Endothelial cell of umbilical vein (primary cell): ENCODE data around the gene FAM120B. TPM values are rescaled to one million over a fixed set of nuclear protein-coding genes. Genes with fewer than 3 reads are reported as not detected.

Experiments used
- BruUV-seq: library from RNA; stranded (reverse); fragments of 400-500 nt; replicated peaks from 2 replicates; lab custom pipeline; 2021; lab: Mats Ljungman, UMichigan
- CTCF ChIA-PET: fragments of 300-600, 350-600 bp; sonication (Branson Sonifier 250); formaldehyde crosslinking; loops from one replicate; lab custom pipeline; 2021; ENCODE audit warnings: antibody characterized with exemption, inconsistent platforms; lab: Charles Lee
- POLR2A ChIA-PET: fragments of 300-600, 350-600 bp; sonication (Branson Sonifier 250); formaldehyde crosslinking; loops from one replicate; lab custom pipeline; 2021; ENCODE audit warnings: antibody characterized with exemption, inconsistent platforms; lab: Charles Lee
- DNase-seq: peaks from one replicate; pipeline ENCODE4 v3.0.0-alpha.2; 2011; ENCODE audit warnings: low read depth, low spot score
- FAIRE-seq: peaks from 2 replicates; lab custom pipeline; 2011; peaks lifted over from hg19 to GRCh38; lab: Jason Lieb, UNC
- H2AFZ ChIP-seq: 2 replicates; pipeline ENCODE4 v1.6.0; 2012; ENCODE audit warnings: low read depth, low read length, control low read depth, inconsistent platforms
- H3K27ac ChIP-seq: 2 replicates; pipeline ENCODE4 v1.5.1; 2011; ENCODE audit warnings: low read depth, mild to moderate bottlenecking, control low read depth, low read length, moderate library complexity; ENCODE audit not compliant: insufficient read depth
- H3K27me3 ChIP-seq, 2 experiments: 2 replicates each; pipeline versions ENCODE4 v1.6.0 to v1.6.1; 2011; ENCODE audit warnings: low read length in 2 of 2, mixed read lengths in 1 of 2; ENCODE audit not compliant: control insufficient read depth in 2 of 2, insufficient read depth in 2 of 2
- H3K36me3 ChIP-seq, 2 experiments: 2 replicates in 1 of 2; 3 replicates in 1 of 2; pipeline ENCODE4 v1.5.1; 2011; ENCODE audit warnings: low read length in 2 of 2, mild to moderate bottlenecking in 1 of 2, moderate library complexity in 1 of 2; ENCODE audit not compliant: control insufficient read depth in 2 of 2, insufficient read depth in 2 of 2; ENCODE audit errors: extremely low read depth in 1 of 2
- H3K4me1 ChIP-seq: 3 replicates; pipeline ENCODE4 v1.5.1; 2011; ENCODE audit warnings: mild to moderate bottlenecking, low read length; ENCODE audit not compliant: control insufficient read depth, insufficient read depth; ENCODE audit errors: extremely low read depth
- H3K4me2 ChIP-seq: 2 replicates; pipeline ENCODE4 v1.6.1; 2011; ENCODE audit warnings: low read length, control low read depth, mixed read lengths; ENCODE audit not compliant: insufficient read depth
- H3K4me3 ChIP-seq, 3 experiments: fragments of 200-600 bp in 1 of 3; sonication (generic), shearing (Covaris generic) in 1 of 3; replicated peaks in 1 of 3; 2 replicates each; pipeline ENCODE4 v1.5.1; 2011 to 2016; ENCODE audit warnings: control low read depth in 3 of 3, low read length in 3 of 3, mild to moderate bottlenecking in 2 of 3, inconsistent platforms in 1 of 3, low read depth in 1 of 3, moderate library complexity in 1 of 3; ENCODE audit not compliant: insufficient read depth in 1 of 3
- H3K79me2 ChIP-seq: 2 replicates; pipeline ENCODE4 v1.6.0; 2012; ENCODE audit warnings: low read length, inconsistent platforms; ENCODE audit not compliant: control insufficient read depth, insufficient read depth
- H3K9ac ChIP-seq: replicated peaks from 2 replicates; pipeline ENCODE3; 2011; ENCODE audit warnings: low read length, control low read depth; ENCODE audit not compliant: insufficient read depth; ENCODE audit errors: extremely low read depth
- H3K9me1 ChIP-seq: replicated peaks from 3 replicates; pipeline ENCODE4 v1.6.0; 2011; ENCODE audit warnings: mild to moderate bottlenecking, low read length; ENCODE audit not compliant: control insufficient read depth, insufficient read depth; ENCODE audit errors: extremely low read depth
- H3K9me3 ChIP-seq: replicated peaks from 2 replicates; pipeline ENCODE4 v1.5.1; 2012; ENCODE audit warnings: low read length, inconsistent platforms; ENCODE audit not compliant: control insufficient read depth, insufficient read depth
- H4K20me1 ChIP-seq: replicated peaks from 2 replicates; pipeline ENCODE3; 2011; ENCODE audit warnings: mild to moderate bottlenecking, low read length; ENCODE audit not compliant: control insufficient read depth, insufficient read depth; ENCODE audit errors: extremely low read depth
- EZH2 ChIP-seq: IDR thresholded peaks from 2 replicates; pipeline ENCODE4 v1.6.1; 2012; ENCODE audit warnings: borderline replicate concordance, low read depth, mild to moderate bottlenecking, moderate library complexity, low read length, inconsistent platforms; ENCODE audit not compliant: severe bottlenecking
- FOS ChIP-seq: IDR thresholded peaks from 2 replicates; pipeline ENCODE4 v1.6.1; 2011; ENCODE audit warnings: mild to moderate bottlenecking, low read length, moderate library complexity, borderline replicate concordance; ENCODE audit not compliant: insufficient read depth
- GATA2 ChIP-seq: IDR thresholded peaks from 2 replicates; pipeline ENCODE4 v1.7.0; 2011; ENCODE audit warnings: low read depth, mild to moderate bottlenecking, moderate library complexity, mixed read lengths, low read length; ENCODE audit not compliant: insufficient read length, insufficient read depth
- JUN ChIP-seq: IDR thresholded peaks from 2 replicates; pipeline ENCODE4 v1.6.1; 2011; ENCODE audit warnings: borderline replicate concordance, low read depth; ENCODE audit not compliant: insufficient read length, insufficient read depth
- MYC ChIP-seq: IDR thresholded peaks from one replicate; pipeline ENCODE4 v1.6.1; 2011; ENCODE audit warnings: mild to moderate bottlenecking, low read depth, low read length
- POLR2A ChIP-seq: IDR thresholded peaks from 2 replicates; pipeline ENCODE4 v1.6.1; 2012; ENCODE audit warnings: low read depth, mild to moderate bottlenecking, control low read depth, low read length
- POLR2AphosphoS5 ChIP-seq: IDR thresholded peaks from 2 replicates; pipeline ENCODE4 v1.6.1; 2012; ENCODE audit warnings: low read depth, mild to moderate bottlenecking, control low read depth, low read length, moderate library complexity; ENCODE audit not compliant: insufficient read depth
- dilution Hi-C: fragments of 300-500 bp; cut with MboI; formaldehyde crosslinking; loops from one replicate; pipeline ENCODE4 v1.15.0; 2019; ENCODE audit warnings: low sequenced_read_pairs; ENCODE audit not compliant: extremely low pct_ligation_motif_present
- intact Hi-C: fragments of 100-400 bp; cut with micrococcal nuclease; formaldehyde crosslinking; loops from one replicate; pipeline ENCODE4 v1.10.0; 2022
- polyA plus RNA-seq, 4 experiments: library from polyadenylated mRNA; depleted of rRNA in 3 of 4; stranded (reverse) in 3 of 4; unstranded in 1 of 4; fragments of >200 nt; gene quantifications; 2 replicates each; pipeline versions ENCODE4 v1.2.1 to v1.2.3, GENCODE V29; 2011 to 2012; ENCODE audit warnings: missing spikeins in 1 of 4
- total RNA-seq: library from RNA; stranded (reverse); gene quantifications from 2 replicates; pipeline ENCODE4 v1.2.3, GENCODE V29; 2021
- TF ChIP-seq, protein P1 (sequence below), 2 donors: IDR thresholded peaks; 1 replicate in 1 of 2; 2 replicates in 1 of 2; pipeline ENCODE4 v1.5.1; 2011; ENCODE audit warnings: low read length in 2 of 2, mild to moderate bottlenecking in 2 of 2, moderate library complexity in 2 of 2, control low read depth in 1 of 2, inconsistent platforms in 1 of 2, low read depth in 1 of 2; ENCODE audit not compliant: insufficient read depth in 1 of 2; ENCODE audit errors: extremely low read depth in 1 of 2
- TF ChIP-seq, protein P2 (sequence below): IDR thresholded peaks from 2 replicates; pipeline ENCODE4 v1.6.1; 2011; ENCODE audit not compliant: insufficient read depth, insufficient read length

The FAM120B gene
- total and polyA plus RNA-seq, 2 donors (not counting 3 experiments of a cell fraction or from before 2014, with no cell fraction given): 10.8 to 28.2 TPM

DNA sequence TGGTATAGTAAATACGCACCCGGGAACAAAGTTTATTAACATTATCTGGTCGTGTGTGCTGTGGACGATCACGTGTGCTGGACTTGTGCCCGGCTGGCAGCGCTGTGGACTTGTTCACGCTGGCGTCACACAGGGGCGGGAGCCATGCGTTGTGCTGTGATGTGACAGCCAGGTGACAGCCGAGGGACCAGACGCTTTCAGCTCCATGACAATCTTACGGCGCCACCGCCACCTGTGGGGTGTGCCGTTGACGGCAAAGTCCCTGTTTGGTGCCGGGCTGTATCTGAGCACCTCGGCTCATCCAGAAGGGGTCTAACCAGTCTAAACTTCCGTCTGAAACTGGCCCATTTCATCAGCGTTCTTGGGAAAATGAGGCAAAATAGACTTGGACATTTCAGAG is 40.9 kb upstream of the FAM120B start:
- CTCF ChIA-PET: interaction anchor here (1.5 kb wide), 1 partner anchor 13 kb away, joined by 4 read pairs; no protein-coding TSS in a partner anchor
- Histone ChIP-seq H4K20me1 (no peaks in the 10 kb centered on the region), H3K27me3 (no peaks in the 10 kb centered on the region), H3K4me3 (no peak overlapping the region), H2AFZ (no peak overlapping the region), H3K27ac (no peak overlapping the region), H3K79me2 (no peaks in the 10 kb centered on the region), H3K4me2 (no peak overlapping the region), H3K36me3 (no peaks in the 10 kb centered on the region), H3K9ac (no peak overlapping the region), H3K9me3 (no peaks in the 10 kb centered on the region), H3K9me1 (no peaks in the 10 kb centered on the region), H3K4me1 (no peaks in the 10 kb centered on the region)
- FAIRE-seq (no peak), DNase-seq (no peak)
- BruUV-seq: no TSS peak
- TF ChIP-seq MYC: no peak
- dilution Hi-C loops: no loop called here
- POLR2A ChIA-PET: no interaction called here
- intact Hi-C loops: no loop called here

DNA sequence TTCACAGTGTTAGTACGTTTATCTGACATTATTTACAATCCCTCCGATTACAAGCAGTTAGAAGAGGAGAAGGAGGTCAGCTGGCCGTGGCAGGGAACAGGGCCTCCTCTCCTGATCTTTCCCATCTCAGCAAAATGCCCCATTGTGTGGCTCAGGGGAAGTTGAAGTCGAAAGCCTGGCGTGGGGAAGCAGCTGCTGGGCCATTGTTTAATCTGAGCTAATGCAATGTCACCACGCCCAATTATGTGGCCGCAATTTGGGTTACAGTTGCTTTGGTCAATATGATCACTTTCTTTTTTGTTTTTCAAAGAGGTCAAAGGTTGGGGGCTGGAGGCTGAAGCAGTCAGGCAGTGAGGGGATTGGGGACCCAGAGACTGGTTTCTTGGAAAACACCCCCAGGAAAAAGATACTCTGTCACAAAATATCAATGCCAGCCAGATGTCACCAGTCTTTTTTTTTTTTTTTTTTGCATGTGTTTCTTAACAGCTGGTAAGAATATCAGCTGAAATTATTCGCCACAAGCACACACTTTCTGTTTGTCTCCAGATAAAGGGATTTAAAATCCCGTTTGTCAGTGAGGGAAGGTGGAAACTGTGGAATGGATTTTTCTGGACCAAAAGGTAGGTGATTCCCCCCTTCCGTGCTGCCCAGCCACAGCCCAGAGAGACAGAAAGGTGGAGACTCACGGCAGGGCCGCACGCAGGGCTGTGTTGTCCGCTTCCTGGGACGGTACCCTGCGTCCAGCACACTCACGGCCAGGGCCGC is 40.3 kb upstream of the FAM120B start:
- BruUV-seq: no TSS peak
- H3K79me2 ChIP-seq: no peaks in the 10 kb centered on the region
- H3K9ac ChIP-seq: no peak overlapping the region
- FAIRE-seq (no peak), DNase-seq (no peak)
- H2AFZ ChIP-seq: no peak overlapping the region
- H3K27ac ChIP-seq: no peak overlapping the region
- CTCF ChIA-PET: no interaction called here
- TF ChIP-seq POLR2A (no peak), MYC (no peak), GATA2 (no peak), POLR2AphosphoS5 (no peak), JUN (no peak), FOS (no peak), EZH2 (no peak)
- TF ChIP-seq, protein P1, sequence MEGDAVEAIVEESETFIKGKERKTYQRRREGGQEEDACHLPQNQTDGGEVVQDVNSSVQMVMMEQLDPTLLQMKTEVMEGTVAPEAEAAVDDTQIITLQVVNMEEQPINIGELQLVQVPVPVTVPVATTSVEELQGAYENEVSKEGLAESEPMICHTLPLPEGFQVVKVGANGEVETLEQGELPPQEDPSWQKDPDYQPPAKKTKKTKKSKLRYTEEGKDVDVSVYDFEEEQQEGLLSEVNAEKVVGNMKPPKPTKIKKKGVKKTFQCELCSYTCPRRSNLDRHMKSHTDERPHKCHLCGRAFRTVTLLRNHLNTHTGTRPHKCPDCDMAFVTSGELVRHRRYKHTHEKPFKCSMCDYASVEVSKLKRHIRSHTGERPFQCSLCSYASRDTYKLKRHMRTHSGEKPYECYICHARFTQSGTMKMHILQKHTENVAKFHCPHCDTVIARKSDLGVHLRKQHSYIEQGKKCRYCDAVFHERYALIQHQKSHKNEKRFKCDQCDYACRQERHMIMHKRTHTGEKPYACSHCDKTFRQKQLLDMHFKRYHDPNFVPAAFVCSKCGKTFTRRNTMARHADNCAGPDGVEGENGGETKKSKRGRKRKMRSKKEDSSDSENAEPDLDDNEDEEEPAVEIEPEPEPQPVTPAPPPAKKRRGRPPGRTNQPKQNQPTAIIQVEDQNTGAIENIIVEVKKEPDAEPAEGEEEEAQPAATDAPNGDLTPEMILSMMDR (IDR thresholded peaks at IDR 0.05; ENCODE audit: extremely low read depth in 1 of 2, insufficient read depth in 1 of 2, low read depth in 1 of 2, low read length in 2 of 2): no peak
- TF ChIP-seq, protein P2, sequence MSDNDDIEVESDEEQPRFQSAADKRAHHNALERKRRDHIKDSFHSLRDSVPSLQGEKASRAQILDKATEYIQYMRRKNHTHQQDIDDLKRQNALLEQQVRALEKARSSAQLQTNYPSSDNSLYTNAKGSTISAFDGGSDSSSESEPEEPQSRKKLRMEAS: no peak
- no peaks in the 10 kb centered on the region for H3K4me1 ChIP-seq
- no peak overlapping the region for H3K4me2 ChIP-seq
- intact Hi-C loops: no loop called here
- H3K4me3 ChIP-seq: no peak overlapping the region
- no peaks in the 10 kb centered on the region for H4K20me1 ChIP-seq
- H3K27me3 ChIP-seq: no peaks in the 10 kb centered on the region
- POLR2A ChIA-PET: no interaction called here
- no peaks in the 10 kb centered on the region for H3K9me1 ChIP-seq
- dilution Hi-C loops: no loop called here
- no peaks in the 10 kb centered on the region for H3K36me3 ChIP-seq
- H3K9me3 ChIP-seq: no peaks in the 10 kb centered on the region
